MM.1S (cell line): ENCODE measurements around the gene SULF2.

Source experiments
- CTCF ChIP-seq: fragments of 300-600 bp; sonication (generic); IDR thresholded peaks from 2 replicates; pipeline ENCODE4 v1.5.1; 2016; ENCODE audit warnings: antibody characterized with exemption, low read length, mixed read lengths
- EZH2 ChIP-seq: fragments of 300-600 bp; sonication (generic); optimal IDR thresholded peaks from 2 replicates; pipeline ENCODE3; 2017; ENCODE audit warnings: low read depth, mild to moderate bottlenecking, antibody characterized with exemption, low read length, mixed read lengths
- EZH2phosphoT487 ChIP-seq: fragments of 300-600 bp; sonication (generic); IDR thresholded peaks from 2 replicates; pipeline ENCODE4 v1.6.1; 2018; ENCODE audit warnings: antibody characterized with exemption, low read length

GRCh38 chr20:47765691-47766594 is 19.3 kb downstream of the SULF2 start:
- TF ChIP-seq CTCF (no peak), EZH2 (no peak), EZH2phosphoT487 (no peak)
